Neural cell (in vitro differentiated cells): ENCODE results near the gene CHN1. TPM values are rescaled to one million over a fixed set of nuclear protein-coding genes. Genes with fewer than 3 reads are reported as not detected.
A peak's percentile ranks its signal among the peaks of the same experiment; 100 is the strongest.

Experiments
- H2AFZ ChIP-seq: fragments of 200-600, 300-800 bp; sonication (generic), shearing (Covaris generic); 2 replicates; pipeline ENCODE4 v1.6.0; 2014; ENCODE audit warnings: low read depth, mild to moderate bottlenecking, antibody characterized with exemption, low read length, moderate library complexity
- H3F3A ChIP-seq: fragments of 200-600 bp; shearing (Covaris generic); 2 replicates; pipeline ENCODE4 v1.6.1; 2016; ENCODE audit warnings: mild to moderate bottlenecking, moderate library complexity, mixed read lengths, antibody characterized with exemption, low read length; ENCODE audit not compliant: insufficient read depth, poor library complexity, severe bottlenecking
- H3K27ac ChIP-seq: fragments of 200-600, 300-800 bp; sonication (generic), shearing (Covaris generic); 2 replicates; pipeline ENCODE4 v1.5.1; 2014; ENCODE audit warnings: mild to moderate bottlenecking, low read length, moderate library complexity
- H3K27me3 ChIP-seq: fragments of 300-800, 200-600 bp; sonication (generic), shearing (Covaris generic); 2 replicates; pipeline ENCODE4 v1.6.0; 2014; ENCODE audit warnings: mild to moderate bottlenecking, low read depth, low read length, moderate library complexity; ENCODE audit not compliant: insufficient read depth
- H3K36me3 ChIP-seq: fragments of 300-800, 200-600 bp; sonication (generic), shearing (Covaris generic); 2 replicates; pipeline ENCODE4 v1.5.1; 2014; ENCODE audit warnings: mild to moderate bottlenecking, antibody characterized with exemption, low read length, moderate library complexity; ENCODE audit not compliant: insufficient read depth
- H3K4me2 ChIP-seq: fragments of 300-800, 200-600 bp; sonication (generic), shearing (Covaris generic); 2 replicates; pipeline ENCODE4 v1.6.0; 2014; ENCODE audit warnings: mild to moderate bottlenecking, low read length
- H3K4me3 ChIP-seq: fragments of 300-800, 200-600 bp; sonication (generic), shearing (Covaris generic); 2 replicates; pipeline ENCODE4 v1.5.1; 2014; ENCODE audit warnings: mild to moderate bottlenecking, low read length, moderate library complexity
- H3K79me2 ChIP-seq: fragments of 200-600 bp; shearing (Covaris generic); replicated peaks from 2 replicates; pipeline ENCODE4 v1.6.0; 2014; ENCODE audit warnings: mild to moderate bottlenecking, low read length, moderate library complexity; ENCODE audit not compliant: insufficient read depth
- H3K9ac ChIP-seq: fragments of 300-800, 200-600 bp; sonication (generic), shearing (Covaris generic); 2 replicates; pipeline ENCODE4 v1.6.1; 2016; ENCODE audit warnings: mild to moderate bottlenecking, low read length, mixed read lengths
- H3K9me2 ChIP-seq: fragments of 200-600 bp; shearing (Covaris generic); 2 replicates; pipeline ENCODE4 v1.6.1; 2016; ENCODE audit warnings: mild to moderate bottlenecking, low read length, mixed read lengths; ENCODE audit not compliant: insufficient read depth
- H3K9me3 ChIP-seq: fragments of 200-600, 300-800 bp; sonication (generic), shearing (Covaris generic); 2 replicates; pipeline ENCODE4 v1.6.1; 2016; ENCODE audit warnings: mild to moderate bottlenecking, mixed run types, low read length, moderate library complexity, mixed read lengths
- H4K20me1 ChIP-seq: fragments of 200-600 bp; shearing (Covaris generic); 2 replicates; pipeline ENCODE4 v1.6.1; 2016; ENCODE audit warnings: mild to moderate bottlenecking, mixed run types; ENCODE audit not compliant: insufficient read depth
- CTCF ChIP-seq: fragments of 450-650 bp; IDR thresholded peaks from 2 replicates; pipeline ENCODE4 v1.5.1; 2014; ENCODE audit warnings: antibody characterized with exemption, mild to moderate bottlenecking, moderate library complexity; ENCODE audit not compliant: poor library complexity, severe bottlenecking
- EP300 ChIP-seq: fragments of 450-650 bp; conservative IDR thresholded peaks from 2 replicates; pipeline ENCODE4 v1.6.1; 2014; ENCODE audit warnings: antibody characterized with exemption, mild to moderate bottlenecking, moderate library complexity; ENCODE audit not compliant: poor library complexity, severe bottlenecking
- EZH2 ChIP-seq: fragments of 200-600, 300-800 bp; shearing (Covaris generic), sonication (generic); IDR thresholded peaks from 2 replicates; pipeline ENCODE4 v1.6.1; 2014; ENCODE audit warnings: antibody characterized with exemption, low read length, borderline replicate concordance, mild to moderate bottlenecking; ENCODE audit not compliant: insufficient read depth, poor library complexity, severe bottlenecking
- MXI1 ChIP-seq: fragments of 450-650 bp; conservative IDR thresholded peaks from 2 replicates; pipeline ENCODE4 v1.6.1; 2014; ENCODE audit warnings: antibody characterized with exemption, mild to moderate bottlenecking; ENCODE audit not compliant: poor library complexity, severe bottlenecking
- POLR2AphosphoS5 ChIP-seq: IDR thresholded peaks from 2 replicates; pipeline ENCODE4 v1.6.1; 2012
- RAD21 ChIP-seq: fragments of 450-650 bp; conservative IDR thresholded peaks from 2 replicates; pipeline ENCODE4 v1.6.1; 2014; ENCODE audit warnings: antibody characterized with exemption, mild to moderate bottlenecking, moderate library complexity
- REST ChIP-seq: IDR thresholded peaks from 2 replicates; pipeline ENCODE4 v1.6.1; 2012; ENCODE audit warnings: borderline replicate concordance
- SMC3 ChIP-seq: fragments of 450-650 bp; conservative IDR thresholded peaks from 2 replicates; pipeline ENCODE4 v1.6.1; 2014; ENCODE audit warnings: antibody characterized with exemption, mild to moderate bottlenecking, moderate library complexity; ENCODE audit not compliant: poor library complexity
- TAF1 ChIP-seq: IDR thresholded peaks from 2 replicates; pipeline ENCODE4 v1.6.1; 2012; ENCODE audit warnings: low read depth
- polyA plus RNA-seq: library from polyadenylated mRNA; depleted of rRNA; stranded (reverse); fragments of >200 nt; gene quantifications from 2 replicates; pipeline ENCODE4 v1.2.3, GENCODE V29; 2014
- small RNA-seq, 3 experiments: library from RNA; depleted of rRNA; stranded (forward); fragments of <200 nt; gene quantifications; one replicate each; pipeline ENCODE3, GENCODE V24; 2012

Gene CHN1
- polyA plus RNA-seq, 1 donor from 2014 or later, result 133 TPM

- Histone ChIP-seq H3K27ac (no peak overlapping the region), H3K4me2 (no peak overlapping the region), H3F3A (no peaks in the 10 kb centered on the region), H3K4me3 (no peak overlapping the region), H3K9ac (no peak overlapping the region), H4K20me1 (no peaks in the 10 kb centered on the region), H3K36me3 (no peaks in the 10 kb centered on the region), H2AFZ (no peak overlapping the region), H3K79me2 (no peaks in the 10 kb centered on the region), H3K9me2 (no peaks in the 10 kb centered on the region), H3K9me3 (no peaks in the 10 kb centered on the region), H3K27me3 (no peaks in the 10 kb centered on the region)
- TF ChIP-seq EZH2 (no peak), REST (no peak), CTCF (peak; percentile 89), TAF1 (no peak), EP300 (no peak), RAD21 (peak; percentile 93), POLR2AphosphoS5 (no peak), MXI1 (no peak), SMC3 (peak; percentile 93)
Measured at GRCh38 chr2:174748948-174749347, 256.2 kb downstream of the CHN1 start.

Small RNA genes lying within 50 kb of the gene (small RNA-seq; reads per million reads assigned to genes)
- gene RNU6-1290P (0 reads per million in 3 experiments), gene RNU6-763P (0 reads per million in 3 experiments)

Other genes starting within 250 kb of the CHN1 start
- gene CHRNA1, start 240.9 kb downstream of the CHN1 start, polyA plus RNA-seq, result not detected in 2 replicates
- 89.2 and 93.4 TPM in 2 replicates for gene ATF2, start 162.8 kb upstream of the CHN1 start, polyA plus RNA-seq
- 261 and 303 TPM in 2 replicates for gene ATP5MC3, start 176.3 kb upstream of the CHN1 start, polyA plus RNA-seq